CD4-positive, alpha-beta T cell treated with Interferon alpha-2 for 1 hour (primary cell): ENCODE data around the gene TMC8.

Experiments
- DNase-seq, 2 donors: peaks; one replicate each; pipeline ENCODE4 v3.0.0-alpha.2; 2020 to 2022

Gene TMC8

GRCh38 chr17:78125138-78125913 is 5.2 kb upstream of the TMC8 start:
- no peak for DNase-seq

GRCh38 chr17:78125976-78126894 is 4.3 kb upstream of the TMC8 start:
- no peak for DNase-seq

- DNase-seq = no peak
These were observed 3.7 kb upstream of the TMC8 start for GRCh38 chr17:78126895-78127238.

- peak; percentile 72 to 83 for DNase-seq
These were observed 3.2 kb upstream of the TMC8 start for GRCh38 chr17:78127239-78127887.

- no peak for DNase-seq
These were observed 2.6 kb upstream of the TMC8 start for GRCh38 chr17:78127888-78128550.

- peak; percentile 68 to 79 for DNase-seq
These were observed 1.8 kb upstream of the TMC8 start, which contains the start of gene TMC6 for GRCh38 chr17:78128551-78129350. Gene TMC6, minus strand, starts transcription at chr17:78128755. Its CDS starts 1,923 bp downstream, at chr17:78126832.

- peak; percentile 35 to 56 for DNase-seq
These were observed 1.1 kb upstream of the TMC8 start for GRCh38 chr17:78129351-78130089.

- DNase-seq = no peak
These were observed 508 bp upstream of the TMC8 start for GRCh38 chr17:78130090-78130436.

- no peak for DNase-seq
These were observed 857 bp downstream of the TMC8 start for GRCh38 chr17:78131172-78132083.

GRCh38 chr17:78132084-78132676 is 1.6 kb downstream of the TMC8 start:
- DNase-seq = peak; percentile 83 to 86

GRCh38 chr17:78132767-78133178 is 2.2 kb downstream of the TMC8 start:
- DNase-seq = no peak

GRCh38 chr17:78133179-78133951 is 2.8 kb downstream of the TMC8 start:
- DNase-seq = no peak

- DNase-seq = peak; percentile 85 to 90
These were observed 3.7 kb downstream of the TMC8 start for GRCh38 chr17:78133971-78134898.

GRCh38 chr17:78134899-78135385 is 4.4 kb downstream of the TMC8 start:
- DNase-seq = no peak

GRCh38 chr17:78135858-78136500 is 5.4 kb downstream of the TMC8 start:
- DNase-seq = no peak

- DNase-seq = peak in 1 of 2 donors; percentile 41
These were observed 7.0 kb downstream of the TMC8 start for GRCh38 chr17:78137392-78138203.
